SK-N-SH treated with all-trans-retinoic acid at 6 μM for 48 hours (cell line): ENCODE data around the gene CFAP157.

Experiments
- OSR1 ChIP-seq: fragments of 250-450 bp; sonication (Bioruptor Pico); IDR thresholded peaks from 2 replicates; pipeline ENCODE4 v1.8.0; 2022; ENCODE audit warnings: moderate library complexity, mild to moderate bottlenecking, inconsistent platforms
- SNAI2 ChIP-seq: fragments of 250-450 bp; sonication (Bioruptor Pico); IDR thresholded peaks from 2 replicates; pipeline ENCODE4 v1.5.0; 2020; ENCODE audit warnings: mild to moderate bottlenecking, moderate library complexity

DNA sequence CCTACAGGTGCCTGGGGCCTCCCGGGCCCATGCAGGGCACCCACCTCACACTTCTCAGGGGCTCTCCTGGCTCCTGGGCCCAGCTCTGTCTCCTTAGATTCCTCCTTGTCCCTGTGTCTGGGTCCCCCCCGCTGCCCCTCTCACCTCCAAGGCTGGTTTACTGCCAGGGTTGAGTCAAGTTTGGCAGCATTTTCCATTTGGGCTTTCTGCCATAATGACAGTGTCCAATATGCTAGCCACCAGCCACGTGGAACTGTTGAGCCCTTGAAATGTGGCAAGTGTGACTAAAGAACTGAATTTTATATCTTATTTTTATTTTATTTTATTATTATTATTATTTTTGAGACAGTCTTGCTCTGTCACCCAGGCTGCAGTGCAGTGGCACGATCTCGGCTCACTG, 11.0 kb downstream of the CFAP157 start:
- no peak for TF ChIP-seq SNAI2 (CRISPR knock-in tag)
- no peak for TF ChIP-seq OSR1 (CRISPR knock-in tag)
